LHCN-M2 (cell line): ENCODE measurements around the gene CASP10. TPM values are rescaled to one million over a fixed set of nuclear protein-coding genes. Genes with fewer than 3 reads are reported as not detected.

Experiments
- DNase-seq: peaks from one replicate; pipeline ENCODE4 v3.0.0-alpha.2; 2012; ENCODE audit warnings: low read depth
- total RNA-seq: library from RNA; depleted of rRNA; stranded (reverse); fragments of >200 nt; gene quantifications from 2 replicates; pipeline ENCODE4 v1.2.3, GENCODE V29; 2014

The CASP10 gene
- total RNA-seq, 1 experiment from 2014 or later, result 0.52 TPM

GRCh38 chr2:201196003-201196402 lies 13.1 kb downstream of the CASP10 start:
- no peak for DNase-seq

GRCh38 chr2:201196803-201197202 lies 13.9 kb downstream of the CASP10 start:
- no peak for DNase-seq

DNA sequence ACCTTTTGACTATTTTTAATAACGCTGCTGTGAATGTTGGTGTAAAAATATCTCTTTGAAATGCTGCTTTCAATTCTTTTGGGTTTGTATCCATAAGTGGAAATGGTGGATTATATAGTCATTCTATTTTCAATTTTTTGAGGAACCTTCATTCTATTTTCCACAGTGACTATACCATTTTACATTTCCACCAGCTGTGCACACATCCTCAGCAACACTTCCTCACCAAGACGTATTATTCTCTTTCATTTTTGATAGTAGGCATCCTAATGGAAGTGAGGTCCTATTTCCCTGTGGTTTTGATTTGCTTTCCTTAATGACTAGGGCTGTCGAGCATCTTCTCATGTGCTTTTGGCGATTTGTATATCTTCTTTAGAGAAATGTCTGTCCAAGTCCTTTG lies 14.8 kb downstream of the CASP10 start:
- no peak for DNase-seq

DNA sequence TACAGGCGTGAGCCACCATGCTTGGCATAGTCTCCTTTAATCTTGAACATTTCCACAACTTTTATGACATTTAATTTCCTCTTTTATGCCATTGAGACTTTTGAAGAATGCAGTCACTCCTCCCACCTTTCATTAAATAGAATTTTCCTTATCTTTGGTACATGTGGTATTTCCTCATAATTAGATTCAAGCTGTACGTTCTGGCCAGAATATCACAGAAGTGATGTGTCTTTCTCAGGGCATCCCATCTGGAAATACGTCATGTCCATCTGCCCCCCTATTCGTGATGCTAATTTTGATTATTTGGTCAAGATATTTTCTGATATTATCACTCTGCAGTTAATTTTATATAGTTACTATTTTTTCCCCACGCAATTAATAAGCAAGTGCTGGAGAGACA lies 16.9 kb downstream of the CASP10 start:
- DNase-seq, result no peak

GRCh38 chr2:201200345-201200744 lies 17.4 kb downstream of the CASP10 start:
- no peak for DNase-seq

DNA sequence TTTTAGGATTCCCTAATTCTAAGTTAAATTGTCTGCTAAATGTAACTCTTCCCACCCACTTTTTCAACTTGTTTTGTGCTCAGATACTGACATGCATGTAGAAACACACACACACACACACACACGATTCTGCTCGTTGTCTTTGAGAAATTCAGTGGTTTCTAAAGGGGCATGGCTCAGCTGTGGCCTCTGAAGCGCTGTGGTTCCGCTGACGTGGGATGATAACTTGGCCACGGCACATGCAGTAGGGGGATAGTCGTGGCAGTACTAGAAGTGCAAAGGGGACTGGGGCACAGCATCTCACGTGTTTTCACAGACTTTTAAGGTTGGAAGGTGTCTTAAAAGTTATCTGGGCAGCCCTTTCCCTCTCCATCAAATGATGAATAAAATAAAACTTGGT lies 18.4 kb downstream of the CASP10 start:
- no peak for DNase-seq

- no peak for DNase-seq
These were observed 21.1 kb downstream of the CASP10 start for GRCh38 chr2:201203916-201204654.

GRCh38 chr2:201204655-201205514 lies 21.9 kb downstream of the CASP10 start:
- no peak for DNase-seq

DNA sequence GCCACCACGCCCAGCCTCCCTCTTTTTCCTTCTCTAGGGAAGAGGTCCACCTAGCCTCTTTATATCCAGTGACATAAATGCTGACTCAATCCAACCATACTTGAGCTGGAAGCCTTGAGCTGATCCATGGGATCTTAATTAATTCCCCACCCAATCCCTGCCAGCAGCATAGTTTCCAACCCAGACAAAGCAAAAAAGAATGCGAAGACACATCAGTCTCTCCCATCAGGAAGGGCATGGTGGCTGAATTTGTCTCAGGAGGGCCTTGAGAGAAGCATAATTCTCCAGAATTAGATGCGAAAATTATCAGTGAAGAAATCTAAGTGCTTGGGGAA lies 22.5 kb downstream of the CASP10 start:
- no peak for DNase-seq

DNA sequence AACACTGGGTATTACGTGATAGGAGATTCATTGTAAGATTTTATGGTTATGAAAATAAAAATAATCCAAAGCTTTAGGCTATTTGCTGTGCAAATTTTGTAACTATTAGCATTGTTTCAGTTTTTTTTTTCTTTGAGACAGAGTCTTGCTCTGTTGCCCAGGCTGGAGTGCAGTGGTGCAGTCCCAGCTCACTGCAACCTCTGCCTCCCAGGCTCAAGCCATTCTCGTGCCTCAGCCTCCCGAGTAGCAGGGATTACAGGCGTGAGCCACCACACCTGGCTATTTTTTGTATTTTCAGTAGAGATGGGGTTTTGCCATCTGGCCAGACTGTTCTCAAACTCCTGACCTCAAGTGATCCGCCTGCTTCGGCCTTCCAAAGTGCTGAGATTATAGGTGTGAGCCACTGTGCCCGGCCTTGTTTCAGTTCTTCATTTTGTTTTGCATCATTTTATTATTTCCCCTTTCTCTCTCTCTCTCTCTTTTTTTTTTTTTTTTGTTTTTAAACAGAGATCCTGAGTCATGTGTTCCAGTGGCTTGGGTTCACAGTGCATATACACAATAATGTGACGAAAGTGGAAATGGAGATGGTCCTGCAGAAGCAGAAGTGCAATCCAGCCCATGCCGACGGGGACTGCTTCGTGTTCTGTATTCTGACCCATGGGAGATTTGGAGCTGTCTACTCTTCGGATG lies 25.8 kb downstream of the CASP10 start:
- DNase-seq, result no peak

- DNase-seq, result no peak
These were observed 33.0 kb downstream of the CASP10 start for GRCh38 chr2:201215963-201216362.

DNA sequence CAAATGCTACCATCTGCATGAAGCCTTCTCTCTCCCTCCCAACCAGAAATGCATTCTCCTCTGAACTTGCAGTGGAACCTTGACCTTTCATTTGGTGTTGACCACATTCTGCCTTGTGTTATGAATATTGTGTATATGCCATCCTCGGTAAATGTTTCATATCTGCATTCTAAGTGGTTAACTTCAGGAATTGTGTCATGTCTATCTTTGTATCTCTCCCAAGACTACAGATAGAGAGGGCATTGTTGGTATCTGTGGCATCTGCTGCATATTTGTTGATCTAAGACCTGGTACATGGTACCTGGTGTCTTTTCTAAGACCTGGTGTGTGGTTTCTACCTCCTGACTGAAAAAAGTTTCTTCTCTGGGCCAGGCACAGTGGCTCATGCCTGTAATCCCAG lies 34.0 kb downstream of the CASP10 start:
- DNase-seq, result no peak

GRCh38 chr2:201218780-201219179 lies 35.8 kb downstream of the CASP10 start:
- peak; percentile 50 for DNase-seq

DNA sequence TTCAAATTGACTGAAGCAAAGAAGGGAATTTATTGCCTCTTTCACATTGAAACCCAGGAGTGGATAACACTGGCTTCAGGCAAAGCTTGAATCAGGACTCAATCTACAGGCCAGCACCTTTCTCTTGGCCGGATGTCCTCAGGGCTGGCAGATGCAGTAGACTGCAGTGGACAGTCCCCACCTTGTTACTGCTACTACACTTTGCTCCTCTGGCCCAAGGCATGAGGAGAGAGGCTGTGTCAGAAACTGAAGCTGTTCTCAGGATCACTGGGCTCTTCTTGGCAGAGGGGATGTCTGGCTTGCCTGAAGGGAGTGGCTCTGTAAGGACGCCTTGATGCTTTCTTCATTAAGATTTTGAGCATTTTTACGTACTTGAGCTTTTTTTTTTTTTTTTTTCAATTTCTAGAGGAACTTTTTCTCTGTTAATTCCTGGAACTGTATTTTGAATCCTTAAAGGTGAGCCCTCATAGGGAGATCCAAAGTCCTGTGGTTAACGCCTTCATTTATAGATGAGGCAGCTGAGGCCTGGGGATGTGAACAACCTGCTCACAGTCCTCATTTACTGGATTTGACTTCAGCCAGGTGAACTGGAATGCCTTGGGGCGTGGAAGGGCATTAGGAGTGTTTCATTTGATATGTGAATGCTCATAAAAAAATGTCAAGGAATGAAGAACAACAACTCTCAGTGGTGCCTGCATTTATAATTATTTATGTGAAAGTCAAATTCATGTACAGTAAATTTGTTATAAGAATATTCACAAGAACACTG lies 36.6 kb downstream of the CASP10 start:
- DNase-seq, result no peak

DNA sequence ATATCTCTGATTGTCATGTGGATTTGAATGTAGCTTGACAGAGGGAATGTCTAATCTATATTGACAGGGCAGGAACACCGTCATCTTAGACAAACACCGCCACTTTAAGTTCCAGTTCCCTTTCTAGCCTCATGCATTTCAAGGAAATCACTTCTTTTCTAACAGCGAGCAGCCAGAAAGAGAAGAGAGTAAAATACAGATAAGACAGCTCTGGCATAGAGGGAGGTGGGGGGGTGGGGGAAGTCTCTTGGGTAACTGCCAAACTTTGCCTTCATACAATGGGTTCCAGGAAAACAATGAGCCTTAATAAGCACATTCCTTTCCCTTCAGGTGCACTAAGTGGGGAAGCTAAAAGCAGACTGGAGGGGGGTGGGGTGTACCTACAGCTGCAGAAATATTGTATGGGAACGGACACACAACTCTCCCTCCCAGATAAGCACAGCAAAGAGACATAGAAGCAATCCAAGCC lies 37.2 kb downstream of the CASP10 start:
- DNase-seq, result no peak

DNA sequence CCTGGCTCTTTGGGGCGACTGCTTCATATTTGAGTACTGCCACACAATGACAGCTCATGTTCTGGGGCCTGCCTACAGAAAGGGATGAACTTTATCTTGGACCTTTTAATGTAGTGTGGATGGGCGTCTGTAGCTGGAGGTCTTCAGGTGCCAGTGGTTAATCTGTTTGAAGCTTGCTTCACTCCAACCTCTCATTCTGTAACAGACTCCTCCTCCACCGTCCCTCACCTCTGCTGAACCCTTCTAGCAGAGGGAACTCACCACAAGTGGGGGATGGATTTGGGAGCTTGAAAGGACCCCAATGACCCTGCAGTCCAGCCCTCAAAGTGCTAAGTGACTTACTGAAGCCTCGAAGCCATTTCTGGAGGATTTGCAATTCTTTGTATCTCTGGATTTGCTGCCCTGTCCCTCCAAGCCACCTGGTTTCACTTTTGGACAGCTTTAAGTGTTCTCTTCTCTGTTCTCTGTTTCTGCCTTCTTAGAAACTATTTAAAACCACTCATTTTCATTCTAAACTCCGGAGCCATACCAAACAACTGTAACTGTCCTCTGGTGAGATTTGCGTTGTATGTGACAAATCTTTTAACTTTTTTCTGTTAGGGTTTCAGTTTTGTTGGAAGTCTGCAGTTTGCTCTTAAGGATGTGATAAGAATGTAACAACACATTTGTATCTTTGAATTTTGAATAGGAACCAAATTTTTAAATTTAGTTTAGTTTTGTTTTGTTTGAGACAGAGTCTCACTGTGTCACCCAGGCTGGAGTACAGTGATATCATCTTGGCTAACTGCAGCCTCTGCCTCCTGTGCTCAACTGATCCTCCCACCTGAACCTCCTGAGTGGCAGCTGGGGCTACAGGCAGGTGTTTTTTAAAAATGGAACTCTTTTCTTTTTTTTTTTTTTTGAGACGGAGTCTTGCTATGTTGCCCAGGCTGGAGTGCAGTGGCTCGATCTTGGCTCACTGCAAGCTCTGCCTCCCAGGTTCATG lies 40.4 kb downstream of the CASP10 start:
- no peak for DNase-seq

- peak; percentile 61 for DNase-seq
These were observed 45.5 kb downstream of the CASP10 start for GRCh38 chr2:201228271-201228911.

- no peak for DNase-seq
These were observed 46.0 kb downstream of the CASP10 start for GRCh38 chr2:201228912-201229290.

GRCh38 chr2:201231781-201232466 lies 49.0 kb downstream of the CASP10 start:
- peak; percentile 90 for DNase-seq
